ENCODE data around the gene LHFPL2. TPM values are rescaled to one million over a fixed set of nuclear protein-coding genes. Genes with fewer than 3 reads are reported as not detected.

Gene LHFPL2
- total RNA-seq, 1 experiment from 2014 or later, result 49.7 TPM

GRCh38 chr5:78555870-78556269, 92.7 kb downstream of the LHFPL2 start:
- Mint-ChIP-seq H3K9me3 (ENCODE audit: unreplicated experiment) (no peaks in the 10 kb centered on the region), H3K27ac (ENCODE audit: unreplicated experiment) (peak overlapping the region; percentile 48), H3K4me1 (ENCODE audit: low read depth, unreplicated experiment) (no peaks in the 10 kb centered on the region), H3K4me3 (ENCODE audit: unreplicated experiment) (no peak overlapping the region), H3K36me3 (ENCODE audit: insufficient read depth, unreplicated experiment) (peaks cover 30% of the 10 kb centered on the region), H3K27me3 (ENCODE audit: insufficient read depth, unreplicated experiment) (no peaks in the 10 kb centered on the region)
- ChIA-PET POLR2A (interaction anchor here (0.5 kb wide), 1 partner anchor 87 kb away, joined by 4 read pairs; no protein-coding TSS in a partner anchor), CTCF (no interaction called here)
- no peak for DNase-seq
- no peaks in the 10 kb centered on the region for H3K4me1 ChIP-seq
- TF ChIP-seq CTCF (IDR thresholded peaks at IDR 0.05; ENCODE audit: insufficient read depth in 1 of 2, low read depth in 1 of 2, low read length in 1 of 2, severe bottlenecking in 1 of 2, unreplicated experiment in 1 of 2), result no peak
- peaks cover 2% of the 10 kb centered on the region for H3K36me3 ChIP-seq (ENCODE audit: control insufficient read depth, insufficient read depth, low read length)
- intact Hi-C loops (cut with micrococcal nuclease; ENCODE audit: unreplicated experiment), result no loop called here
- H3K27me3 ChIP-seq (replicated peaks; ENCODE audit: control insufficient read depth, insufficient read depth, low read length), result no peaks in the 10 kb centered on the region
- no TSS peak for BruUV-seq (replicated peaks)
- H3K4me3 ChIP-seq (ENCODE audit: low read depth, low read length), result no peak overlapping the region
- no peaks in the 10 kb centered on the region for H3K9me3 ChIP-seq

GRCh38 chr5:78554670-78555069, 93.9 kb downstream of the LHFPL2 start:
- Histone ChIP-seq H3K4me3 (ENCODE audit: low read depth, low read length) (no peak overlapping the region), H3K36me3 (ENCODE audit: control insufficient read depth, insufficient read depth, low read length) (peaks cover 3% of the 10 kb centered on the region), H3K9me3 (no peaks in the 10 kb centered on the region), H3K4me1 (no peaks in the 10 kb centered on the region), H3K27me3 (replicated peaks; ENCODE audit: control insufficient read depth, insufficient read depth, low read length) (no peaks in the 10 kb centered on the region)
- no peak overlapping the region for H3K27ac Mint-ChIP-seq (ENCODE audit: unreplicated experiment)
- H3K4me3 Mint-ChIP-seq (ENCODE audit: unreplicated experiment), result no peak overlapping the region
- intact Hi-C loops (cut with micrococcal nuclease; ENCODE audit: unreplicated experiment), result no loop called here
- H3K36me3 Mint-ChIP-seq (ENCODE audit: insufficient read depth, unreplicated experiment), result peaks cover 36% of the 10 kb centered on the region
- no peaks in the 10 kb centered on the region for H3K4me1 Mint-ChIP-seq (ENCODE audit: low read depth, unreplicated experiment)
- no peak for TF ChIP-seq CTCF (IDR thresholded peaks at IDR 0.05; ENCODE audit: insufficient read depth in 1 of 2, low read depth in 1 of 2, low read length in 1 of 2, severe bottlenecking in 1 of 2, unreplicated experiment in 1 of 2)
- peaks cover 10% of the 10 kb centered on the region for H3K9me3 Mint-ChIP-seq (ENCODE audit: unreplicated experiment)
- no TSS peak for BruUV-seq (replicated peaks)
- ChIA-PET CTCF (no interaction called here), POLR2A (no interaction called here)
- no peak for DNase-seq
- no peaks in the 10 kb centered on the region for H3K27me3 Mint-ChIP-seq (ENCODE audit: insufficient read depth, unreplicated experiment)

DNA sequence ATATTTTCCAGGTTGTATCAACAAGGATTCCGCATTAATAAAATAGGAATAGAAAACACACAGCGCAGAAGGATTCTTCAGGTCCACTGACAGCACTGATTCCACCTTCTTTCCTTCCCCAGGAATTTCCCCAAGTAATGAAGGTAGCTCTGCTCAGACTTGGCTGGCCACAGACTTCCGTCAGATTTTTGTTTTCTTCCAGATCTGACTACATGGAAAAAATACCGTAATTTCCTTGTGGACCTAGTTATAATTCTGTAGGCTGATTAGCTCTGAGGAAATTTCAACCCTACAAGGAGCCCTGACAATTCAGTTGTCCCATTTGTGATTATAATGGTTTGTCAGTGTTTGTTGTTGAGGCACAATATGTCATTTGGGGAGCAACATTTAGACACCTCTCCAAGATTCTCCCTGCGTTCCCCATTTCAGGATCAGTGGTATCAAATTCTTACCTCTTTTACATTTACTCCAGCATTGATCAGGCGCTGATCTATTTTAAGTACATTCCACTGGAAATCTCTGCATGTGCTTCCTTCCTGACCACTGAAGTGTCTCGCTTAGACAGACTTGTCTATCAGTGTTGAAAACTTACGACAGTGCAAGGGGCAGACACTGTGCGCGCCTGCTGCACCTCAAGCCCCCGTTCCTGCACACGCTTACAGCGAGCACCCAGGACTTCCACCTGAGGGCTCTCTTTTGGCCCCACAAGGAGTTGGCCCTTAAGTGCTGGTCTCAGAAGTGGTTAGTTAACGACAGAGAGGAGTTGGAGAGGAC, 94.8 kb downstream of the LHFPL2 start:
- DNase-seq, result no peak
- Histone ChIP-seq H3K36me3 (ENCODE audit: control insufficient read depth, insufficient read depth, low read length) (peaks cover 3% of the 10 kb centered on the region), H3K4me1 (no peaks in the 10 kb centered on the region), H3K27me3 (replicated peaks; ENCODE audit: control insufficient read depth, insufficient read depth, low read length) (no peaks in the 10 kb centered on the region), H3K4me3 (ENCODE audit: low read depth, low read length) (no peak overlapping the region), H3K9me3 (no peaks in the 10 kb centered on the region)
- Mint-ChIP-seq H3K27ac (ENCODE audit: unreplicated experiment) (no peak overlapping the region), H3K27me3 (ENCODE audit: insufficient read depth, unreplicated experiment) (no peaks in the 10 kb centered on the region), H3K4me1 (ENCODE audit: low read depth, unreplicated experiment) (no peaks in the 10 kb centered on the region), H3K36me3 (ENCODE audit: insufficient read depth, unreplicated experiment) (peaks cover 39% of the 10 kb centered on the region), H3K9me3 (ENCODE audit: unreplicated experiment) (peaks cover 10% of the 10 kb centered on the region), H3K4me3 (ENCODE audit: unreplicated experiment) (no peak overlapping the region)
- ChIA-PET CTCF (no interaction called here), POLR2A (no interaction called here)
- no TSS peak for BruUV-seq (replicated peaks)
- intact Hi-C loops (cut with micrococcal nuclease; ENCODE audit: unreplicated experiment), result no loop called here
- no peak for TF ChIP-seq CTCF (IDR thresholded peaks at IDR 0.05; ENCODE audit: insufficient read depth in 1 of 2, low read depth in 1 of 2, low read length in 1 of 2, severe bottlenecking in 1 of 2, unreplicated experiment in 1 of 2)

All from Caco-2 (cell line).